ENCODE measurements around the gene PTPRN2.

DNA sequence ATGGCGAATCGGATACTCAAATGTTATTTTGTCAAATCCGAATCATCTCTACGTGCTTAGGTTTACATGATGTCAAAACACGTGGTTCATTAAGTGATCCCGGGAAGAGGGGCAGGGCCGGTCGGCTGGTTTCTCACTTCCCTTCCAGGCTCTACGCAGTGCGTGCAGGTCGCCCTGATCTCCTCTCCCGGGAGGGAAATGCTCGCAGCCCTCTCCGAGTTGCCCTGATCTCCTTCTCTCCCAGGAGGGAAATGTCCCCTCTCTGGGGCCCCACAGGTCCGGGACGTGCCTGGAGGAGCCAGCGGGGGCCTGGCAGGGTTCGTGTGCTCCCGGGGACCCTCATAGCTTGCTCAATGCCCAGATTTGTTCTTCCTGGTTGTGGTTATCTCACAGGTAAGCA is 1048.1 kb downstream of the PTPRN2 start:
- TF ChIP-seq GATA3 (IDR thresholded peaks at IDR 0.05; ENCODE audit: low read depth, low read length), result no peak
- TF ChIP-seq GATA2 (IDR thresholded peaks at IDR 0.05; ENCODE audit: low read depth, low read length), result no peak

All from SH-SY5Y (cell line).